NCI-H2171 treated with DMSO at 0.1 percent for 48 hours (cell line): ENCODE results near the gene GCH1.

ENCODE experiments used
- DNase-seq: peaks from one replicate; lab custom pipeline; 2025; lab: John Stamatoyannopoulos, UW

GCH1 gene

GRCh38 chr14:54797556-54797955 lies 105.1 kb downstream of the GCH1 start:
- DNase-seq: no peak

- no peak for DNase-seq
Observed at GRCh38 chr14:54796961-54797360, 105.7 kb downstream of the GCH1 start.

- no peak for DNase-seq
Observed at GRCh38 chr14:54794796-54795195, 107.8 kb downstream of the GCH1 start.

GRCh38 chr14:54794159-54794558 lies 108.5 kb downstream of the GCH1 start:
- no peak for DNase-seq

- no peak for DNase-seq
Observed at GRCh38 chr14:54792288-54792687, 110.3 kb downstream of the GCH1 start.
